Tibial nerve (tissue), 4 donors: ENCODE measurements around the gene KRT79.

Experiments
- EP300 ChIP-seq, 2 donors: sonication (generic); formaldehyde crosslinking; IDR thresholded peaks; one replicate each; pipeline ENCODE4 v1.6.1; 2017; ENCODE audit warnings: antibody characterized with exemption in 2 of 2, mild to moderate bottlenecking in 1 of 2
- POLR2A ChIP-seq, 2 donors: fragments of 450-650 bp; IDR thresholded peaks; one replicate each; pipeline ENCODE4 v1.6.1; 2017; ENCODE audit warnings: antibody characterized with exemption in 2 of 2, mild to moderate bottlenecking in 2 of 2, moderate library complexity in 2 of 2
- TF ChIP-seq, protein P1 (sequence below), 5 experiments: fragments of 200-600 bp in 3 of 5; fragments of 450-650 bp in 2 of 5; sonication (generic) in 3 of 5; IDR thresholded peaks; one replicate each; pipeline ENCODE4 v1.5.1; 2016 to 2019; ENCODE audit warnings: antibody characterized with exemption in 5 of 5, mild to moderate bottlenecking in 3 of 5, moderate library complexity in 2 of 5

- TF ChIP-seq, protein P1, sequence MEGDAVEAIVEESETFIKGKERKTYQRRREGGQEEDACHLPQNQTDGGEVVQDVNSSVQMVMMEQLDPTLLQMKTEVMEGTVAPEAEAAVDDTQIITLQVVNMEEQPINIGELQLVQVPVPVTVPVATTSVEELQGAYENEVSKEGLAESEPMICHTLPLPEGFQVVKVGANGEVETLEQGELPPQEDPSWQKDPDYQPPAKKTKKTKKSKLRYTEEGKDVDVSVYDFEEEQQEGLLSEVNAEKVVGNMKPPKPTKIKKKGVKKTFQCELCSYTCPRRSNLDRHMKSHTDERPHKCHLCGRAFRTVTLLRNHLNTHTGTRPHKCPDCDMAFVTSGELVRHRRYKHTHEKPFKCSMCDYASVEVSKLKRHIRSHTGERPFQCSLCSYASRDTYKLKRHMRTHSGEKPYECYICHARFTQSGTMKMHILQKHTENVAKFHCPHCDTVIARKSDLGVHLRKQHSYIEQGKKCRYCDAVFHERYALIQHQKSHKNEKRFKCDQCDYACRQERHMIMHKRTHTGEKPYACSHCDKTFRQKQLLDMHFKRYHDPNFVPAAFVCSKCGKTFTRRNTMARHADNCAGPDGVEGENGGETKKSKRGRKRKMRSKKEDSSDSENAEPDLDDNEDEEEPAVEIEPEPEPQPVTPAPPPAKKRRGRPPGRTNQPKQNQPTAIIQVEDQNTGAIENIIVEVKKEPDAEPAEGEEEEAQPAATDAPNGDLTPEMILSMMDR (IDR thresholded peaks at IDR 0.05), result no peak
- TF ChIP-seq EP300 (IDR thresholded peaks at IDR 0.05) (no peak), POLR2A (IDR thresholded peaks at IDR 0.05) (no peak)
Observed at GRCh38 chr12:52777566-52777965, 56.5 kb downstream of the KRT79 start.
